Measurements from ENCODE around the gene NSL1. TPM values are rescaled to one million over a fixed set of nuclear protein-coding genes. Genes with fewer than 3 reads are reported as not detected.
"Not testable (repeated sequence)": the region's sequence is repeated elsewhere in the genome, so short reads cannot be mapped to it uniquely, and the experiment has no call there.

NSL1 gene
- total and polyA plus RNA-seq, 2 donors (not counting 1 experiment from before 2014, with no cell fraction given): 20.5 to 45.9 TPM

GRCh38 chr1:212780759-212781158 is 10.8 kb downstream of the NSL1 start:
- Histone ChIP-seq H4K20me1 (ENCODE audit: control insufficient read depth, insufficient read depth, low read length, poor library complexity, severe bottlenecking) (no peaks in the 10 kb centered on the region), H3K79me2 (ENCODE audit: control insufficient read depth, insufficient read depth, low read length) (peaks cover 10% of the 10 kb centered on the region), H3K27me3 (replicated peaks in 1 of 4; ENCODE audit: control extremely low read depth in 1 of 4, control insufficient read depth in 3 of 4, insufficient read depth in 4 of 4, low read length in 3 of 4) (no peaks in the 10 kb centered on the region), H3K9me3 (ENCODE audit: control extremely low read depth in 1 of 3, control insufficient read depth in 2 of 3, insufficient read depth in 1 of 3, low read length in 2 of 3) (peaks cover 0 to 3% (median 0%) of the 10 kb centered on the region in 3 donors), H3K4me2 (replicated peaks; ENCODE audit: low read depth, low read length, poor library complexity, severe bottlenecking) (no peak overlapping the region), H3K27ac (ENCODE audit: low read length in 2 of 2) (no peak overlapping the region), H3K36me3 (replicated peaks in 1 of 2; ENCODE audit: control extremely low read depth in 1 of 2, control insufficient read depth in 1 of 2, extremely low read depth in 1 of 2, insufficient read depth in 2 of 2, low read length in 1 of 2) (peaks cover 15 to 52% of the 10 kb centered on the region in 2 experiments), H3K4me3 (ENCODE audit: control extremely low read depth in 1 of 5, extremely low read depth in 1 of 5, insufficient read depth in 1 of 5, low read depth in 2 of 5, low read length in 4 of 5) (no peak overlapping the region), H3K4me1 (ENCODE audit: control insufficient read depth in 2 of 2, insufficient read depth in 2 of 2, low read length in 2 of 2) (no peaks in the 10 kb centered on the region), H2AFZ (ENCODE audit: insufficient read depth, low read depth, low read length, poor library complexity, severe bottlenecking) (no peak overlapping the region), H3K9ac (ENCODE audit: low read length) (no peak overlapping the region)
- intact Hi-C loops (cut with micrococcal nuclease): loop anchor here (5.0 kb wide), 2 partner anchors 217 to 1103 kb away; partner anchors contain the start of gene NEK2
- H3K4me3 Mint-ChIP-seq: no peak overlapping the region
- ATAC-seq (ENCODE audit: low read depth): no peak
- TF ChIP-seq EZH2 (IDR thresholded peaks at IDR 0.05; ENCODE audit: borderline replicate concordance, insufficient read depth, low read depth, low read length, poor library complexity, severe bottlenecking) (no peak), CTCF (IDR thresholded peaks at IDR 0.05) (no peak)
- ChIA-PET CTCF (interaction anchor here (1.0 to 6.1 kb wide), 12 partner anchors 10 to 745 kb away, joined by 3 to 90 read pairs (median 4); partner anchors contain the start of genes DTL and INTS7), POLR2A (no interaction called here)
- DNase-seq: no peak
- no CpG with 5 or more reads among the region's 3 CpGs for WGBS (ENCODE audit: insufficient coverage)
- no peaks in the 10 kb centered on the region for H3K9me3 Mint-ChIP-seq (ENCODE audit: insufficient read depth)
- H3K27ac Mint-ChIP-seq: no peak overlapping the region
- no peaks in the 10 kb centered on the region for H3K4me1 Mint-ChIP-seq
- no peaks in the 10 kb centered on the region for H3K27me3 Mint-ChIP-seq

DNA sequence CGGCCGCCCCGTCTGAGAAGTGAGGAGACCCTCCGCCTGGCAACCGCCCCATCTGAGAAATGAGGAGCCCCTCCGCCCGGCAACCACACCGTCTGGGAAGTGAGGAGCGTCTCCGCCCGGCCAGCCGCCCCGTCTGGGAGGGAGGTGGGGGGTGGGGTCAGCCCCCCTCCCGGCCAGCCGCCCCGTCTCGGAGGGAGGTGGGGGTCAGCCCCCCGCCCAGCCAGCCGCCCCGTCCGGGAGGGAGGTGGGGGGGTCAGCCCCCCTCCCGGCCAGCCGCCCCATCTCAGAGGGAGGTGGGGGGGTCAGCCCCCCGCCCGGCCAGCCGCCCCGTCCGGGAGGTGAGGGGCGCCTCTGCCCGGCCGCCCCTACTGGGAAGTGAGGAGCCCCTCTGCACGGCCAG is 12.5 kb downstream of the NSL1 start:
- H3K27ac Mint-ChIP-seq; DNase-seq; intact Hi-C loops (cut with micrococcal nuclease); H3K27me3 ChIP-seq (replicated peaks in 1 of 4; ENCODE audit: control extremely low read depth in 1 of 4, control insufficient read depth in 3 of 4, insufficient read depth in 4 of 4, low read length in 3 of 4); H3K27me3 Mint-ChIP-seq; H3K4me2 ChIP-seq (replicated peaks; ENCODE audit: low read depth, low read length, poor library complexity, severe bottlenecking); H3K9ac ChIP-seq (ENCODE audit: low read length); H2AFZ ChIP-seq (ENCODE audit: insufficient read depth, low read depth, low read length, poor library complexity, severe bottlenecking); H3K27ac ChIP-seq (ENCODE audit: low read length in 2 of 2); H3K4me1 ChIP-seq (ENCODE audit: control insufficient read depth in 2 of 2, insufficient read depth in 2 of 2, low read length in 2 of 2); H3K4me3 ChIP-seq (ENCODE audit: control extremely low read depth in 1 of 5, extremely low read depth in 1 of 5, insufficient read depth in 1 of 5, low read depth in 2 of 5, low read length in 4 of 5); H3K4me3 Mint-ChIP-seq; POLR2A ChIA-PET; H3K4me1 Mint-ChIP-seq; H3K9me3 Mint-ChIP-seq (ENCODE audit: insufficient read depth); ATAC-seq (ENCODE audit: low read depth); H3K79me2 ChIP-seq (ENCODE audit: control insufficient read depth, insufficient read depth, low read length); CTCF ChIA-PET; H3K9me3 ChIP-seq (ENCODE audit: control extremely low read depth in 1 of 3, control insufficient read depth in 2 of 3, insufficient read depth in 1 of 3, low read length in 2 of 3); H4K20me1 ChIP-seq (ENCODE audit: control insufficient read depth, insufficient read depth, low read length, poor library complexity, severe bottlenecking): not testable (repeated sequence)
- H3K36me3 ChIP-seq (replicated peaks in 1 of 2; ENCODE audit: control extremely low read depth in 1 of 2, control insufficient read depth in 1 of 2, extremely low read depth in 1 of 2, insufficient read depth in 2 of 2, low read length in 1 of 2): peaks cover 11 to 43% of the 10 kb centered on the region in 2 experiments
- no CpG with 5 or more reads among the region's 32 CpGs for WGBS (ENCODE audit: insufficient coverage)

All from B cell (primary cell).